ENCODE measurements around the gene CARNS1.
"Not testable (repeated sequence)": the region's sequence is repeated elsewhere in the genome, so short reads cannot be mapped to it uniquely, and the experiment has no call there.

The CARNS1 gene

GRCh38 chr11:67410984-67411784, 4.3 kb upstream of the CARNS1 start:
- DNase-seq = no peak

GRCh38 chr11:67411785-67412152, 3.7 kb upstream of the CARNS1 start:
- no peak for DNase-seq

- no peak for DNase-seq
Observed at GRCh38 chr11:67412495-67413179, 2.8 kb upstream of the CARNS1 start.

GRCh38 chr11:67413266-67413849, 2.1 kb upstream of the CARNS1 start:
- DNase-seq = no peak

- DNase-seq = peak; percentile 74 to 80
Observed at GRCh38 chr11:67416416-67417335, 1.2 kb downstream of the CARNS1 start.

GRCh38 chr11:67417425-67417824, 1.9 kb downstream of the CARNS1 start:
- no peak for DNase-seq

GRCh38 chr11:67418476-67419281, 3.2 kb downstream of the CARNS1 start:
- DNase-seq = peak in 1 of 2 donors; percentile 36

GRCh38 chr11:67419325-67420049, 4.0 kb downstream of the CARNS1 start:
- DNase-seq = peak in 1 of 2 donors; percentile 13

GRCh38 chr11:67420147-67420645, 4.7 kb downstream of the CARNS1 start:
- peak in 1 of 2 donors; percentile 40 for DNase-seq

GRCh38 chr11:67420646-67421429, 5.4 kb downstream of the CARNS1 start:
- peak; percentile 98 for DNase-seq

- DNase-seq = no peak
Observed at GRCh38 chr11:67421430-67422031, 6.1 kb downstream of the CARNS1 start.

- DNase-seq = no peak
Observed at GRCh38 chr11:67422891-67423290, 7.4 kb downstream of the CARNS1 start.

GRCh38 chr11:67423466-67423865, 8.0 kb downstream of the CARNS1 start:
- no peak for DNase-seq

GRCh38 chr11:67423891-67424613, 8.6 kb downstream of the CARNS1 start:
- DNase-seq = no peak

- not testable (repeated sequence) for DNase-seq
Observed at GRCh38 chr11:67427364-67427859, 11.9 kb downstream of the CARNS1 start.

GRCh38 chr11:67428052-67429001, 12.8 kb downstream of the CARNS1 start, which contains the start of gene RPS6KB2:
Gene RPS6KB2, plus strand, starts transcription at chr11:67428494. Its CDS starts 52 bp downstream, at chr11:67428546.
- peak; percentile 95 to 100 for DNase-seq

- no peak for DNase-seq
Observed at GRCh38 chr11:67429038-67429668, 13.7 kb downstream of the CARNS1 start.

All from activated CD4-positive, alpha-beta T cell treated with anti-CD3 and anti-CD28 coated beads for 4 hours (primary cell).